ENCODE results near the gene AQP6.
"Not testable (repeated sequence)": the region's sequence is repeated elsewhere in the genome, so short reads cannot be mapped to it uniquely, and the experiment has no call there.

The AQP6 gene

GRCh38 chr12:49980501-49981349 is 8.0 kb downstream of the AQP6 start:
- TF ChIP-seq CTCF (IDR thresholded peaks at IDR 0.05; ENCODE audit: low read depth, low read length) = no peak
- H3K4me3 ChIP-seq (replicated peaks in 1 of 2; ENCODE audit: low read depth in 2 of 2, low read length in 2 of 2) = no peak overlapping the region
- DNase-seq (ENCODE audit: low read depth in 2 of 2) = no peak

GRCh38 chr12:49982246-49983087 is 9.7 kb downstream of the AQP6 start:
- peak in 1 of 2 donors; percentile 57 for DNase-seq (ENCODE audit: low read depth in 2 of 2)
- H3K4me3 ChIP-seq (replicated peaks in 1 of 2; ENCODE audit: low read depth in 2 of 2, low read length in 2 of 2) = no peak overlapping the region
- TF ChIP-seq CTCF (IDR thresholded peaks at IDR 0.05; ENCODE audit: low read depth, low read length) = peak; percentile 9

GRCh38 chr12:49983892-49984291 is 11.1 kb downstream of the AQP6 start:
- H3K4me3 ChIP-seq (replicated peaks in 1 of 2; ENCODE audit: low read depth in 2 of 2, low read length in 2 of 2) = no peak overlapping the region
- DNase-seq (ENCODE audit: low read depth in 2 of 2) = peak; percentile 79 to 89
- TF ChIP-seq CTCF (IDR thresholded peaks at IDR 0.05; ENCODE audit: low read depth, low read length) = peak; percentile 16

GRCh38 chr12:49984476-49985359 is 12.0 kb downstream of the AQP6 start:
- no peak overlapping the region for H3K4me3 ChIP-seq (replicated peaks in 1 of 2; ENCODE audit: low read depth in 2 of 2, low read length in 2 of 2)
- TF ChIP-seq CTCF (IDR thresholded peaks at IDR 0.05; ENCODE audit: low read depth, low read length) = no peak
- no peak for DNase-seq (ENCODE audit: low read depth in 2 of 2)

GRCh38 chr12:49985981-49986380 is 13.2 kb downstream of the AQP6 start:
- no peak for DNase-seq (ENCODE audit: low read depth in 2 of 2)
- TF ChIP-seq CTCF (IDR thresholded peaks at IDR 0.05; ENCODE audit: low read depth, low read length) = no peak
- H3K4me3 ChIP-seq (replicated peaks in 1 of 2; ENCODE audit: low read depth in 2 of 2, low read length in 2 of 2) = no peak overlapping the region

GRCh38 chr12:49986476-49986875 is 13.7 kb downstream of the AQP6 start:
- H3K4me3 ChIP-seq (replicated peaks in 1 of 2; ENCODE audit: low read depth in 2 of 2, low read length in 2 of 2) = not testable (repeated sequence)

More at GRCh38 chr12:49986476-49986875, 13.7 kb downstream of the AQP6 start:
- DNase-seq (ENCODE audit: low read depth in 2 of 2) = not testable (repeated sequence)

Measured in cardiac fibroblast (primary cell).